Aorta (tissue), 5 donors: Measurements from ENCODE around the gene SEPTIN11. TPM values are rescaled to one million over a fixed set of nuclear protein-coding genes. Genes with fewer than 3 reads are reported as not detected.

Experiments used
- ATAC-seq: fragments of 200-7000 bp; cut with Tn5 transposase; one replicate; pipeline ENCODE4 v1.9.1; 2022; ENCODE audit warnings: moderate library complexity; ENCODE audit not compliant: low FRiP score
- DNase-seq, 2 donors: peaks; one replicate each; pipeline ENCODE4 v3.0.0-alpha.2; 2020
- H3K27ac ChIP-seq, 2 donors: one replicate each; pipeline ENCODE4 v1.5.1; 2013; ENCODE audit warnings: low read length in 2 of 2, mild to moderate bottlenecking in 2 of 2, moderate library complexity in 2 of 2, control low read depth in 1 of 2, inconsistent platforms in 1 of 2, low read depth in 1 of 2
- H3K27me3 ChIP-seq, 2 donors: one replicate each; pipeline ENCODE4 v1.6.1; 2013; ENCODE audit warnings: control low read depth in 1 of 2, low read length in 1 of 2, mild to moderate bottlenecking in 1 of 2, moderate library complexity in 1 of 2; ENCODE audit not compliant: insufficient read depth in 2 of 2, control insufficient read depth in 1 of 2
- H3K36me3 ChIP-seq, 2 donors: one replicate each; pipeline ENCODE4 v1.6.1; 2013; ENCODE audit warnings: control low read depth in 1 of 2, low read length in 1 of 2, mild to moderate bottlenecking in 1 of 2; ENCODE audit not compliant: insufficient read depth in 2 of 2, control insufficient read depth in 1 of 2
- H3K4me1 ChIP-seq, 2 donors: one replicate each; pipeline ENCODE4 v1.6.1; 2013; ENCODE audit warnings: low read length in 2 of 2, control low read depth in 1 of 2, mild to moderate bottlenecking in 1 of 2, moderate library complexity in 1 of 2; ENCODE audit not compliant: insufficient read depth in 2 of 2, control insufficient read depth in 1 of 2
- H3K4me3 ChIP-seq, 2 donors: one replicate each; pipeline ENCODE4 v1.5.1; 2013; ENCODE audit warnings: low read length in 2 of 2, control low read depth in 1 of 2, mild to moderate bottlenecking in 1 of 2
- H3K9me3 ChIP-seq: one replicate; pipeline ENCODE4 v1.6.1; 2013; ENCODE audit warnings: mild to moderate bottlenecking, low read length; ENCODE audit not compliant: control insufficient read depth
- whole genome bisulfite sequencing, 2 donors: extraction: QIAGEN DNeasy Blood & Tissue Kit; methylation state at CpG; one replicate each; pipeline ENCODE4 v1.1.7; 2013; 5-methylcytosine and 5-hydroxymethylcytosine counted together
- intact Hi-C, 2 donors: fragments of 100-400 bp; cut with DNase I; formaldehyde crosslinking; loops; one replicate each; pipeline versions ENCODE4 v1.14.2 to v1.15.0; 2022
- polyA plus RNA-seq, 2 donors: library from polyadenylated mRNA; stranded (reverse); fragments of 200-250 nt; gene quantifications; one replicate each; pipeline ENCODE4 v1.2.3, GENCODE V29; 2013
- total RNA-seq, 2 donors: library from RNA; stranded (reverse); fragmentation: NEBNext Ultra II Directional; extraction: Animal tissue kit (Norgen Biotek cat#: 25700); gene quantifications; one replicate each; pipeline ENCODE4 v1.2.1, GENCODE V29; 2021
- donor health status: healthy with polysubstance abuse.
- donor health status: Bipolar disorder and iron deficiency.
- donor health status: DM: no; HTN: no; CAD: no.
- donor health status: DM: no; HTN: no; CAD: no.
- donor health status: DM: yes; HTN: yes; CAD: no.

The SEPTIN11 gene
- total and polyA plus RNA-seq, 4 donors, result 39.6 to 120 (median 98.2) TPM

GRCh38 chr4:76991161-76991660 lies 41.7 kb downstream of the SEPTIN11 start:
- intact Hi-C loops, result no loop called here
- Histone ChIP-seq H3K4me3 (no peak overlapping the region), H3K27me3 (no peaks in the 10 kb centered on the region), H3K36me3 (no peaks in the 10 kb centered on the region), H3K27ac (no peak overlapping the region), H3K9me3 (no peaks in the 10 kb centered on the region), H3K4me1 (peaks cover 2 to 4% of the 10 kb centered on the region in 2 donors)
- WGBS, 2 donors, result 83 to 95% methylated on average over 1 of the region's 1 CpG
- ATAC-seq (no peak), DNase-seq (no peak)

DNA sequence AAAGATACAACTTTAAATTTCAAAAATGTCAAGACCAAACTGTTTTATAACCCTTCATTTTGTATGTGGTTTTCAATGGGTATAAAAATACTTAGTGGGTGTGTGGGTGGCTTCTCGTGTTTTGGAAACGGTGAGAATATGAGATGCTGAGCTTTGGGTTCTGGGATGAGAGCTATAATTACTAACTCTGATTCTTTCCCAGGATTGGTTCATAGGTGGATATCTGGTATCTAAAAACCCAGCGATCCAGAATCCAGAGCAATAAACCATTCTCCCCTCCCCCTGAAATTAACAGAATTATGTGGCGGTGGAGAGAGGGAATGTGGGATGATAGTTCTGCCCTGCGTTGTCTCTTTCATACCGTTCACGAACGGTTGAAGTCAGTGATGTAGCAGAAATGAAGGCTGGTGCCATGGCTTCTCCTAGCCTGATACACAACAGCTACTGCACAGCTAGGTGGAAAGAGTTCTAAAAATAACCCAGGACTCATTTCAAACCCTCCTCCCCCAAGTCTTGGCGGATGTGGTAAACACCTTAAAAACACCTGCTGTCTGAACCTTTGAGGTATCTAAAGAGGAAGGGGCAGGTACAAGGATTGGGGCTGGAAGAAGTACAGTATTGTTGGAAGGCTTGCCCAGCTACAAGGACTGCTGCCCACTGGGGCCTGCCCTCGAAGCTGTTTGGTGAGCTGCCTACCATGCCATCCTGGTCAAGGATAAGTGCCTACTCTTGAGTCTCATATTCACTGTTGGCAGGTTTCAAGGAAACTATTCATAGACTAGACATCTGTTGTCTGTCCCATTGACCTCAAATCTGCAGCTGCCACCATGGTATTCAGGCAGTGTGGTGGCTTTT lies 44.5 kb downstream of the SEPTIN11 start:
- H3K4me1 ChIP-seq, result no peaks in the 10 kb centered on the region
- no peak for ATAC-seq
- intact Hi-C loops, result no loop called here

DNA sequence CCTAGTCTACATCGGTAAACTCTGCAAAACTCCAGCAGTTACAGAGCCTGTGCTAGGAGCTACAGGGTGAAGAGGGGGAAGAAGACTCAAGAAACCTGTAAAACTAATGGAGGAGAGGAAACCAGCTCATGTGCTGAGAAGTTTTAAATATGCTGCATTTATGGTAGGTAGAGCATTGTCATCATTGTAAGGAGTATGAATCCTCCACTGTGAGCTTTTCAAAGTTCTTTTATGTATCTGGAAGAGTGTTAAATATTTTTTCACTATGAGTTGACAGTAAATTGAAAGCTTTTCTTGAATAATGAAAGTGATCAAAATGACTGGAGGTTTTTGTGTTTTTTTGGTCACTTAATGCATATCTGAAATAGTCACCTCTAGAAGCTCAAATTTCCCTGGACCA lies 46.2 kb downstream of the SEPTIN11 start:
- Histone ChIP-seq H3K27ac (no peak overlapping the region), H3K9me3 (no peaks in the 10 kb centered on the region), H3K4me3 (no peak overlapping the region), H3K4me1 (no peaks in the 10 kb centered on the region), H3K36me3 (peaks cover 4 to 9% of the 10 kb centered on the region in 2 donors), H3K27me3 (no peaks in the 10 kb centered on the region)
- ATAC-seq (no peak), DNase-seq (no peak)
- 81 to 90% methylated on average over 1 of the region's 1 CpG for WGBS, 2 donors
- intact Hi-C loops, result no loop called here

More for the DNA sequence above, 44.5 kb downstream of the SEPTIN11 start:
- H3K4me3 ChIP-seq, result no peak overlapping the region
- peaks cover 4 to 9% of the 10 kb centered on the region in 2 donors for H3K36me3 ChIP-seq
- H3K27me3 ChIP-seq, result no peaks in the 10 kb centered on the region
- H3K27ac ChIP-seq, result no peak overlapping the region
- H3K9me3 ChIP-seq, result no peaks in the 10 kb centered on the region
- no peak for DNase-seq
- 71 to 87% methylated on average over 10 of the region's 10 CpGs for WGBS, 2 donors

DNA sequence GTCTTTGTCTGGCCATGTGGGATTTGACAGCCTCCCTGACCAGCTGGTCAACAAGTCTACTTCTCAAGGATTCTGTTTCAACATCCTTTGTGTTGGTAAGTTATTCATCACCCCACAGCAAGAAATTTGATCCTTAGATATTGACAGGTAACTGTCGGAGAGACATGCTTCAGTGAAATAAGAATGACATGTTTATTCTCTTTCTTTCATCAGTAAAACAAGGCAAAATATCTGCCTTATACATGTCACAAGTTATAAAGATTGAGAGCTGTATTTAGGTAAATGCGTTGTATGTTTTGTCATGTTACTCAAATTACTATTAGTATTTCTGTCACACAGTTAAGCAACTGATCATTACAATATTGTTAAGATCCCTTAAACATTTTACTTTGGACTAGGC lies 46.9 kb downstream of the SEPTIN11 start:
- no peak overlapping the region for H3K4me3 ChIP-seq
- H3K36me3 ChIP-seq, result peaks cover 4 to 9% of the 10 kb centered on the region in 2 donors
- DNase-seq, result no peak
- intact Hi-C loops, result no loop called here
- no peaks in the 10 kb centered on the region for H3K9me3 ChIP-seq
- H3K27me3 ChIP-seq, result no peaks in the 10 kb centered on the region
- ATAC-seq, result no peak
- no peaks in the 10 kb centered on the region for H3K4me1 ChIP-seq
- H3K27ac ChIP-seq, result no peak overlapping the region
- 85 to 94% methylated on average over 2 of the region's 2 CpGs for WGBS, 2 donors

- WGBS, 2 donors, result 85 to 94% methylated on average over 1 of the region's 1 CpG
- DNase-seq (no peak), ATAC-seq (no peak)
- intact Hi-C loops, result no loop called here
- no peaks in the 10 kb centered on the region for H3K9me3 ChIP-seq
- H3K4me3 ChIP-seq, result no peak overlapping the region
- H3K36me3 ChIP-seq, result peaks cover 4 to 9% of the 10 kb centered on the region in 2 donors
- H3K27ac ChIP-seq, result no peak overlapping the region
- H3K27me3 ChIP-seq, result no peaks in the 10 kb centered on the region
- no peaks in the 10 kb centered on the region for H3K4me1 ChIP-seq
Measured at GRCh38 chr4:76997077-76997476, 47.5 kb downstream of the SEPTIN11 start.

- H3K27me3 ChIP-seq, result no peaks in the 10 kb centered on the region
- intact Hi-C loops, result no loop called here
- peaks cover 4 to 9% of the 10 kb centered on the region in 2 donors for H3K36me3 ChIP-seq
- DNase-seq (no peak), ATAC-seq (no peak)
- H3K4me3 ChIP-seq, result no peak overlapping the region
- H3K27ac ChIP-seq, result no peak overlapping the region
- WGBS, 2 donors, result 72 to 78% methylated on average over 5 of the region's 5 CpGs
- H3K9me3 ChIP-seq, result no peaks in the 10 kb centered on the region
- H3K4me1 ChIP-seq, result no peaks in the 10 kb centered on the region
Measured at GRCh38 chr4:76997532-76997931, 48.0 kb downstream of the SEPTIN11 start.

DNA sequence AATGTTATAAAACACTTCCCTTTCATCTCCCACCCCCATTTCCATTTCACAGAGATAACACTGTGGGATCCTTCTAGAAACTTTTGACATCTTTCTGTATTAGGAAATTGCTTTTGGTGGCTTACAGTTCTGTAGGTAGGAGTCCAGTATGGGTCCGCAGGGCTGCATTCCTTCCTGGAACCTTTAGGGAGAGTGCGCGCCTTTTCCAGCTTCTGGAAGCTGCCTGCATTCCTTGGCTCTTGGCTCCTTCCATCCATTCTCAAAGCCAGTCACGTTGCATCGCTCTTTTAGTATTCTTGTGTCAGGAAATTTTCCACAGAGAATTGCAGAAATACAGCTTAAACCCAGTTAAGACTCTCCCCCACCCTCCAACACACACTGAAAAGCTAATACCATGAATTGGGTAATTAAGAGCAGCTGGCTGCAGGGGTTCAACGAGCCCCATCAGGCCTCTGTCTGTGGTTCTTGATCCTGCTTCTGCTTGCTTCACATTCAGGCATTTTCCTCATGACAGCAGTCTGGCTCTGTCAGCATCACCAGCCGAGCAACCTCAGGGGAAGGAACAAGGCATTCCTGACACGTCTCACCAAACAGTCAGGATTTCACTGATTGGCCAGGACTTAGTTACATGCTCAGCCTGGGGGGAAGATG lies 48.8 kb downstream of the SEPTIN11 start:
- H3K9me3 ChIP-seq, result no peaks in the 10 kb centered on the region
- DNase-seq, result no peak

More for the DNA sequence above, 48.8 kb downstream of the SEPTIN11 start:
- intact Hi-C loops, result no loop called here
- Histone ChIP-seq H3K36me3 (peaks cover 4 to 9% of the 10 kb centered on the region in 2 donors), H3K4me1 (peaks cover 0 to 5% of the 10 kb centered on the region in 2 donors), H3K27ac (no peak overlapping the region), H3K27me3 (no peaks in the 10 kb centered on the region), H3K4me3 (no peak overlapping the region)
- WGBS, 2 donors, result 38 to 59% methylated on average over 8 of the region's 8 CpGs
- ATAC-seq, result no peak
